ENCODE results near the gene GABRD. TPM values are rescaled to one million over a fixed set of nuclear protein-coding genes. Genes with fewer than 3 reads are reported as not detected.

GABRD gene
- total RNA-seq, 1 donor from 2014 or later = not detected

DNA sequence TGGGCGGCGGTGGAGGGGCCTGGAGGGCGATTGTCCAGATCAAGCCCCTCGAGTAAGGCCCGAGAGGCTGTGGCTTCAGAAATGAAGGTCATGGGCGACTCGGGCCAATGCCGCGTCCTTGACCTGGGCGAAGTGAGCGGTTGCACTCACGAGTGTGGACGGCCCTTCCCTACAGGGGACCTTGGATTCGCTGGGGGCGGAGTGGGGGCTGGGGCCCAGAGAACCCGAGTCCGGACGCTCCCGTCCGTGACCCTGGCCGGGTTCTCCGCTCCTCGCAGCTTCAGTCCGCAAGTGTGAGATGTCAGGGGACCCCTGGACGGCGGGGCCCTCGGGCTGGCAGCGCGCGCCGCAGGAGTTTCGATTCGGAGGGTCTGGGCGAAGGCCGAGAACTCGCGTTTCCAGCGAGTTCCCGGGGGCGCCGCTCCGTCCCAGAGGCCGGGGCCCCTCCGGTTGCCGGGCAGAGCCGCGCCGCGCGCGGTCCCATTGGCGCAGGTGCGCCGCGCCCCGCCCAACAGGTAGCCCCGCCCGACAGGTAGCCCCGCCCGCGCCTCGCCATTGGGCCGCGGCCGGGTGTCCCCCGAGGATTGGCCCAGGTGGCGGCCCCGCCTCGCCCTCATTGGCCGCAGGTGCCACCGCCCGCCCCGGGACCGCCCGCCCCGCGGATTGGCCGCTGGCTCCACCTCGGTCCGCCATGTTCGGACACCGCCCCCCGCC lies 30.7 kb downstream of the GABRD start, which contains the start of gene PRKCZ:
PRKCZ (plus strand) TSS at position 694 of the 714 bp plus-strand sequence. CDS start 220 bp downstream, outside the sequence.
- Histone ChIP-seq H3K9ac (ENCODE audit: low read length) (no peak within 1 kb of the TSS), H4K20me1 (ENCODE audit: insufficient read depth, low read length) (no peaks in the 10 kb centered on the region), H3K4me2 (ENCODE audit: low read length) (peak within 1 kb of the TSS; percentile 30), H3K9me3 (ENCODE audit: insufficient read depth, low read depth, low read length) (no peaks in the 10 kb centered on the region), H3K27me3 (ENCODE audit: insufficient read depth, low read length) (peaks cover 26% of the 10 kb centered on the region), H3K79me2 (ENCODE audit: insufficient read depth, low read length) (no peaks in the 10 kb centered on the region), H3K27ac (ENCODE audit: low read depth, low read length) (no peak within 1 kb of the TSS), H2AFZ (ENCODE audit: low read depth, low read length) (peak within 1 kb of the TSS; percentile 18), H3K36me3 (ENCODE audit: insufficient read depth, low read length) (no peaks in the 10 kb centered on the region), H3K4me3 (ENCODE audit: insufficient read depth, low read depth, low read length) (peak within 1 kb of the TSS; percentile 23), H3K4me1 (ENCODE audit: insufficient read depth, low read length) (no peaks in the 10 kb centered on the region)
- TF ChIP-seq, protein P1, sequence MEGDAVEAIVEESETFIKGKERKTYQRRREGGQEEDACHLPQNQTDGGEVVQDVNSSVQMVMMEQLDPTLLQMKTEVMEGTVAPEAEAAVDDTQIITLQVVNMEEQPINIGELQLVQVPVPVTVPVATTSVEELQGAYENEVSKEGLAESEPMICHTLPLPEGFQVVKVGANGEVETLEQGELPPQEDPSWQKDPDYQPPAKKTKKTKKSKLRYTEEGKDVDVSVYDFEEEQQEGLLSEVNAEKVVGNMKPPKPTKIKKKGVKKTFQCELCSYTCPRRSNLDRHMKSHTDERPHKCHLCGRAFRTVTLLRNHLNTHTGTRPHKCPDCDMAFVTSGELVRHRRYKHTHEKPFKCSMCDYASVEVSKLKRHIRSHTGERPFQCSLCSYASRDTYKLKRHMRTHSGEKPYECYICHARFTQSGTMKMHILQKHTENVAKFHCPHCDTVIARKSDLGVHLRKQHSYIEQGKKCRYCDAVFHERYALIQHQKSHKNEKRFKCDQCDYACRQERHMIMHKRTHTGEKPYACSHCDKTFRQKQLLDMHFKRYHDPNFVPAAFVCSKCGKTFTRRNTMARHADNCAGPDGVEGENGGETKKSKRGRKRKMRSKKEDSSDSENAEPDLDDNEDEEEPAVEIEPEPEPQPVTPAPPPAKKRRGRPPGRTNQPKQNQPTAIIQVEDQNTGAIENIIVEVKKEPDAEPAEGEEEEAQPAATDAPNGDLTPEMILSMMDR (IDR thresholded peaks at IDR 0.05; ENCODE audit: insufficient read depth, low read depth, low read length) = no peak
- peak; percentile 99 for TF ChIP-seq EZH2 (IDR thresholded peaks at IDR 0.05; ENCODE audit: insufficient read depth, low read length)
- FAIRE-seq = no peak
- Mint-ChIP-seq H3K4me1 (ENCODE audit: low read depth, unreplicated experiment) (no peaks in the 10 kb centered on the region), H3K36me3 (ENCODE audit: low read depth, unreplicated experiment) (peaks cover 2% of the 10 kb centered on the region), H3K9me3 (ENCODE audit: unreplicated experiment) (peaks cover 1% of the 10 kb centered on the region), H3K27me3 (ENCODE audit: low read depth, unreplicated experiment) (peaks cover 12% of the 10 kb centered on the region), H3K27ac (ENCODE audit: unreplicated experiment) (peak within 1 kb of the TSS; percentile 80), H3K4me3 (ENCODE audit: unreplicated experiment) (peak within 1 kb of the TSS; percentile 88)
- DNase-seq (ENCODE audit: low read depth) = no peak

- Histone ChIP-seq H3K4me3 (ENCODE audit: insufficient read depth, low read depth, low read length) (no peak overlapping the region), H3K4me2 (ENCODE audit: low read length) (peak overlapping the region; percentile 5)
- TF ChIP-seq EZH2 (IDR thresholded peaks at IDR 0.05; ENCODE audit: insufficient read depth, low read length) = no peak
- TF ChIP-seq, protein P1 (IDR thresholded peaks at IDR 0.05; ENCODE audit: insufficient read depth, low read depth, low read length) = no peak
These were observed 31.3 kb downstream of the GABRD start for GRCh38 chr1:2050461-2050792.

More at GRCh38 chr1:2050461-2050792, 31.3 kb downstream of the GABRD start:
- no peaks in the 10 kb centered on the region for H3K9me3 ChIP-seq (ENCODE audit: insufficient read depth, low read depth, low read length)
- no peak for FAIRE-seq
- peaks cover 26% of the 10 kb centered on the region for H3K27me3 ChIP-seq (ENCODE audit: insufficient read depth, low read length)
- no peaks in the 10 kb centered on the region for H3K4me1 ChIP-seq (ENCODE audit: insufficient read depth, low read length)
- H3K27ac Mint-ChIP-seq (ENCODE audit: unreplicated experiment) = no peak overlapping the region
- no peaks in the 10 kb centered on the region for H3K4me1 Mint-ChIP-seq (ENCODE audit: low read depth, unreplicated experiment)
- no peak for DNase-seq (ENCODE audit: low read depth)
- H4K20me1 ChIP-seq (ENCODE audit: insufficient read depth, low read length) = no peaks in the 10 kb centered on the region
- no peak overlapping the region for H3K9ac ChIP-seq (ENCODE audit: low read length)
- no peak overlapping the region for H2AFZ ChIP-seq (ENCODE audit: low read depth, low read length)
- H3K36me3 ChIP-seq (ENCODE audit: insufficient read depth, low read length) = no peaks in the 10 kb centered on the region
- H3K4me3 Mint-ChIP-seq (ENCODE audit: unreplicated experiment) = no peak overlapping the region
- H3K9me3 Mint-ChIP-seq (ENCODE audit: unreplicated experiment) = peaks cover 1% of the 10 kb centered on the region
- H3K36me3 Mint-ChIP-seq (ENCODE audit: low read depth, unreplicated experiment) = peaks cover 2% of the 10 kb centered on the region
- H3K27me3 Mint-ChIP-seq (ENCODE audit: low read depth, unreplicated experiment) = peaks cover 11% of the 10 kb centered on the region
- no peaks in the 10 kb centered on the region for H3K79me2 ChIP-seq (ENCODE audit: insufficient read depth, low read length)
- no peak overlapping the region for H3K27ac ChIP-seq (ENCODE audit: low read depth, low read length)
